ENCODE results near the gene TRIB2.

The TRIB2 gene

GRCh38 chr2:12720754-12721378 lies 4.1 kb downstream of the TRIB2 start:
- DNase-seq (ENCODE audit: low spot score), result no peak

- peak; percentile 63 for DNase-seq (ENCODE audit: low spot score)
These were observed 5.1 kb downstream of the TRIB2 start for GRCh38 chr2:12721566-12722446.

- DNase-seq (ENCODE audit: low spot score), result peak; percentile 9
These were observed 5.9 kb downstream of the TRIB2 start for GRCh38 chr2:12722447-12723316.

GRCh38 chr2:12723736-12724463 lies 7.2 kb downstream of the TRIB2 start:
- no peak for DNase-seq (ENCODE audit: low spot score)

- no peak for DNase-seq (ENCODE audit: low spot score)
These were observed 8.8 kb downstream of the TRIB2 start for GRCh38 chr2:12725233-12726187.

- no peak for DNase-seq (ENCODE audit: low spot score)
These were observed 9.5 kb downstream of the TRIB2 start for GRCh38 chr2:12726271-12726670.

- DNase-seq (ENCODE audit: low spot score), result no peak
These were observed 10.3 kb downstream of the TRIB2 start for GRCh38 chr2:12727065-12727464.

- no peak for DNase-seq (ENCODE audit: low spot score)
These were observed 10.9 kb downstream of the TRIB2 start for GRCh38 chr2:12727641-12728040.

GRCh38 chr2:12728221-12728777 lies 11.6 kb downstream of the TRIB2 start:
- DNase-seq (ENCODE audit: low spot score), result no peak

GRCh38 chr2:12730265-12730664 lies 13.5 kb downstream of the TRIB2 start:
- no peak for DNase-seq (ENCODE audit: low spot score)

GRCh38 chr2:12731701-12732280 lies 15.1 kb downstream of the TRIB2 start:
- DNase-seq (ENCODE audit: low spot score), result no peak

- no peak for DNase-seq (ENCODE audit: low spot score)
These were observed 15.9 kb downstream of the TRIB2 start for GRCh38 chr2:12732651-12733050.

- no peak for DNase-seq (ENCODE audit: low spot score)
These were observed 17.1 kb downstream of the TRIB2 start for GRCh38 chr2:12733846-12734245.

GRCh38 chr2:12734914-12735654 lies 18.3 kb downstream of the TRIB2 start:
- no peak for DNase-seq (ENCODE audit: low spot score)

- no peak for DNase-seq (ENCODE audit: low spot score)
These were observed 20.6 kb downstream of the TRIB2 start for GRCh38 chr2:12737297-12737696.

- DNase-seq (ENCODE audit: low spot score), result no peak
These were observed 21.2 kb downstream of the TRIB2 start for GRCh38 chr2:12737738-12738485.

GRCh38 chr2:12739721-12740254 lies 23.1 kb downstream of the TRIB2 start:
- no peak for DNase-seq (ENCODE audit: low spot score)

GRCh38 chr2:12741380-12741779 lies 24.6 kb downstream of the TRIB2 start:
- no peak for DNase-seq (ENCODE audit: low spot score)

All from AG08395 (cell line).